ENCODE measurements around the gene ZNF557. TPM values are rescaled to one million over a fixed set of nuclear protein-coding genes. Genes with fewer than 3 reads are reported as not detected.

ZNF557 gene
- total and polyA plus RNA-seq, 2 of the 8 experiments (the other 6 are each of a cell fraction or from before 2014, with no cell fraction given): 1.4 to 7.4 TPM

DNA sequence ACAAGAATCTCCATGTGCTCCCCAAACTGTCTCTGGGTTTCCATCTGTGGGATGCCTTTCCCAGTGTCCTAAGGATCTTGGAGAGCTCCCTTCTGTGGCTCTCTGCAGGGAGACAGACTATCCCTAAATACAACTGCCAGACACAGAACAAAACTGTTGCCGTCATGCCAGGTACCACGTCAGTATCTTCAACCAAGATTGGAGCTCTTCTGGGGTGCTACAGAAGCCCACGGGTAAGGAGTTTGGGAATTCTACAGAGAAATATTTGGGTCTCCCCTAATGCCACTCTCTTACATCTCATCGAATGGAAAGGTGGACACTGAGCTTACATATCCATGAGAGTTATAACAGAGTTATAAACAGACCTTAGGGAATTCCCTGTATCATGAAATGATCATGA is 6.2 kb upstream of the ZNF557 start:
- POLR2A ChIA-PET (ENCODE audit: partially characterized antibody): no interaction called here
- H3K23me2 ChIP-seq (ENCODE audit: low read depth, low read length): no peaks in the 10 kb centered on the region
- peaks cover 6 to 18% of the 10 kb centered on the region in 2 experiments; a peak in 2 of 4 replicates for H3K9me3 ChIP-seq (ENCODE audit: insufficient read depth in 2 of 2, low read depth in 1 of 2, low read length in 1 of 2)
- no peak overlapping the region for H3K56ac ChIP-seq (replicated peaks; ENCODE audit: insufficient read length, low read depth, low read length)
- no peak overlapping the region for H2BK120ac ChIP-seq (replicated peaks; ENCODE audit: low read depth, low read length)
- H2BK12ac ChIP-seq (ENCODE audit: low read depth, low read length): no peak overlapping the region
- no peak overlapping the region for H3K23ac ChIP-seq (ENCODE audit: insufficient read length)
- no peak overlapping the region for H2BK20ac ChIP-seq (ENCODE audit: low read length)
- no peak overlapping the region for H2BK5ac ChIP-seq (ENCODE audit: low read depth, low read length)
- DNase-seq (ENCODE audit: low read depth in 1 of 2, low spot score in 2 of 2): no peak
- H3K18ac ChIP-seq (ENCODE audit: extremely low read depth, low read length): no peak overlapping the region
- no peak overlapping the region for H3K4me2 ChIP-seq (ENCODE audit: insufficient read depth in 1 of 2, low read depth in 2 of 2, low read length in 2 of 2)
- FAIRE-seq: no peak
- no peaks in the 10 kb centered on the region for H3K27me3 ChIP-seq (replicated peaks in 1 of 4; ENCODE audit: control insufficient read depth in 3 of 4, extremely low read depth in 1 of 4, insufficient read depth in 3 of 4, low read length in 3 of 4)
- H3K36me3 ChIP-seq (ENCODE audit: control insufficient read depth in 2 of 4, insufficient read depth in 4 of 4, low read length in 3 of 4): no peaks in the 10 kb centered on the region
- WGBS, 2 experiments (ENCODE audit: extremely low coverage in 1 of 2, insufficient coverage in 1 of 2, insufficient read length in 1 of 2, insufficient replicate concordance in 2 of 2, low coverage in 1 of 2, low lambda C conversion rate in 2 of 2, missing lambda C conversion rate in 1 of 2): 91% methylated on average over 4 of the region's 4 CpGs; no CpG with 5 or more reads in 1 of the 2 experiments
- no peaks in the 10 kb centered on the region for H3K79me1 ChIP-seq (ENCODE audit: low read depth, low read length)
- H3K9ac ChIP-seq (replicated peaks in 1 of 4; ENCODE audit: extremely low read depth in 1 of 4, low read depth in 3 of 4, low read length in 3 of 4): no peak overlapping the region
- CTCF ChIA-PET (ENCODE audit: partially characterized antibody): interaction anchor here (0.6 to 1.3 kb wide), 2 partner anchors 39 to 255 kb away, joined by 3 read pairs; no protein-coding TSS in a partner anchor
- no peak overlapping the region for H4K8ac ChIP-seq (ENCODE audit: extremely low read depth, insufficient read depth, low read length)
- no peak overlapping the region for H2AFZ ChIP-seq (ENCODE audit: low read length)
- no peak overlapping the region for H3K14ac ChIP-seq (ENCODE audit: insufficient read length)
- no peak overlapping the region for H4K91ac ChIP-seq (replicated peaks; ENCODE audit: insufficient read length, low read length)
- H3K4me3 ChIP-seq (ENCODE audit: extremely low read depth in 1 of 4, insufficient read depth in 2 of 4, low read depth in 3 of 4, low read length in 4 of 4): no peak overlapping the region
- H3K4ac ChIP-seq (replicated peaks; ENCODE audit: insufficient read length, low read depth, low read length): no peak overlapping the region
- H4K20me1 ChIP-seq (replicated peaks in 1 of 2; ENCODE audit: control insufficient read depth in 1 of 2, insufficient read depth in 2 of 2, low read length in 2 of 2): no peaks in the 10 kb centered on the region
- H3K4me1 ChIP-seq (replicated peaks in 1 of 4; ENCODE audit: control insufficient read depth in 3 of 4, insufficient read depth in 4 of 4, low read length in 3 of 4): no peaks in the 10 kb centered on the region
- H2AK5ac ChIP-seq (ENCODE audit: low read depth, low read length): no peak overlapping the region
- no peak overlapping the region for H3K27ac ChIP-seq (ENCODE audit: low read depth, low read length)
- no peaks in the 10 kb centered on the region for H3K79me2 ChIP-seq (ENCODE audit: control insufficient read depth in 1 of 2, insufficient read depth in 2 of 2, low read length in 2 of 2)
- no peak overlapping the region for H2BK15ac ChIP-seq (ENCODE audit: low read length)
- no peak overlapping the region for H4K5ac ChIP-seq (ENCODE audit: insufficient read length, low read depth, low read length)
- TF ChIP-seq NANOG (IDR thresholded peaks at IDR 0.05; ENCODE audit: insufficient read depth, low read depth, low read length, poor library complexity, severe bottlenecking): no peak
- no peak for TF ChIP-seq NRF1 (IDR thresholded peaks at IDR 0.05; ENCODE audit: low read depth, low read length)
- TF ChIP-seq, protein P1, sequence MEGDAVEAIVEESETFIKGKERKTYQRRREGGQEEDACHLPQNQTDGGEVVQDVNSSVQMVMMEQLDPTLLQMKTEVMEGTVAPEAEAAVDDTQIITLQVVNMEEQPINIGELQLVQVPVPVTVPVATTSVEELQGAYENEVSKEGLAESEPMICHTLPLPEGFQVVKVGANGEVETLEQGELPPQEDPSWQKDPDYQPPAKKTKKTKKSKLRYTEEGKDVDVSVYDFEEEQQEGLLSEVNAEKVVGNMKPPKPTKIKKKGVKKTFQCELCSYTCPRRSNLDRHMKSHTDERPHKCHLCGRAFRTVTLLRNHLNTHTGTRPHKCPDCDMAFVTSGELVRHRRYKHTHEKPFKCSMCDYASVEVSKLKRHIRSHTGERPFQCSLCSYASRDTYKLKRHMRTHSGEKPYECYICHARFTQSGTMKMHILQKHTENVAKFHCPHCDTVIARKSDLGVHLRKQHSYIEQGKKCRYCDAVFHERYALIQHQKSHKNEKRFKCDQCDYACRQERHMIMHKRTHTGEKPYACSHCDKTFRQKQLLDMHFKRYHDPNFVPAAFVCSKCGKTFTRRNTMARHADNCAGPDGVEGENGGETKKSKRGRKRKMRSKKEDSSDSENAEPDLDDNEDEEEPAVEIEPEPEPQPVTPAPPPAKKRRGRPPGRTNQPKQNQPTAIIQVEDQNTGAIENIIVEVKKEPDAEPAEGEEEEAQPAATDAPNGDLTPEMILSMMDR (IDR thresholded peaks at IDR 0.05; ENCODE audit: control extremely low read depth in 1 of 3, insufficient read depth in 1 of 3, low read depth in 1 of 3, low read length in 3 of 3): no peak
- no peak for TF ChIP-seq RAD21 (IDR thresholded peaks at IDR 0.05 in 1 of 2, conservative IDR thresholded peaks at IDR 0.05 in 1 of 2; ENCODE audit: low read depth in 2 of 2, low read length in 2 of 2)
- no peak for TF ChIP-seq TBP (IDR thresholded peaks at IDR 0.05; ENCODE audit: low read depth, low read length)
- TF ChIP-seq, protein P2, sequence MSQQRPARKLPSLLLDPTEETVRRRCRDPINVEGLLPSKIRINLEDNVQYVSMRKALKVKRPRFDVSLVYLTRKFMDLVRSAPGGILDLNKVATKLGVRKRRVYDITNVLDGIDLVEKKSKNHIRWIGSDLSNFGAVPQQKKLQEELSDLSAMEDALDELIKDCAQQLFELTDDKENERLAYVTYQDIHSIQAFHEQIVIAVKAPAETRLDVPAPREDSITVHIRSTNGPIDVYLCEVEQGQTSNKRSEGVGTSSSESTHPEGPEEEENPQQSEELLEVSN (IDR thresholded peaks at IDR 0.05): no peak
- no peak for TF ChIP-seq CHD1 (IDR thresholded peaks at IDR 0.05; ENCODE audit: low read depth, low read length)
- no peak for TF ChIP-seq KDM5A (IDR thresholded peaks at IDR 0.05; ENCODE audit: low read length)
- TF ChIP-seq BACH1 (IDR thresholded peaks at IDR 0.05; ENCODE audit: low read length): no peak
- TF ChIP-seq HDAC6 (IDR thresholded peaks at IDR 0.05; ENCODE audit: low read depth, low read length): no peak
- TF ChIP-seq CREB1 (IDR thresholded peaks at IDR 0.05): no peak
- no peak for TF ChIP-seq JUN (IDR thresholded peaks at IDR 0.05; ENCODE audit: low read depth, low read length)

Data from H1 (cell line).